Right hindlimb (tissue), 1 donor: ENCODE results near the gene GNAO1.
A peak's percentile ranks its signal among the peaks of the same experiment; 100 is the strongest.

Experiments used
- DNase-seq: peaks from one replicate; pipeline ENCODE4 v3.0.0-alpha.2; 2018

The GNAO1 gene

GRCh38 chr16:56353054-56353921, 162.0 kb downstream of the GNAO1 start:
- peak; percentile 12 for DNase-seq

GRCh38 chr16:56354016-56354415, 162.7 kb downstream of the GNAO1 start:
- peak; percentile 6 for DNase-seq

- no peak for DNase-seq
Measured at GRCh38 chr16:56354746-56355145, 163.5 kb downstream of the GNAO1 start.

GRCh38 chr16:56355221-56355620, 163.9 kb downstream of the GNAO1 start:
- DNase-seq, result peak; percentile 16

- DNase-seq, result peak; percentile 16
Measured at GRCh38 chr16:56355786-56356275, 164.5 kb downstream of the GNAO1 start.

- peak; percentile 89 for DNase-seq
Measured at GRCh38 chr16:56356276-56357240, 165.3 kb downstream of the GNAO1 start.

GRCh38 chr16:56357241-56357764, 166.0 kb downstream of the GNAO1 start:
- DNase-seq, result peak; percentile 47

GRCh38 chr16:56357765-56358322, 166.6 kb downstream of the GNAO1 start:
- DNase-seq, result no peak

- DNase-seq, result no peak
Measured at GRCh38 chr16:56360117-56361008, 169.1 kb downstream of the GNAO1 start.

GRCh38 chr16:56362057-56362655, 170.9 kb downstream of the GNAO1 start:
- DNase-seq, result no peak

GRCh38 chr16:56362706-56363105, 171.4 kb downstream of the GNAO1 start:
- no peak for DNase-seq

- no peak for DNase-seq
Measured at GRCh38 chr16:56363181-56363716, 172.0 kb downstream of the GNAO1 start.

GRCh38 chr16:56363781-56364565, 172.7 kb downstream of the GNAO1 start:
- no peak for DNase-seq

- DNase-seq, result no peak
Measured at GRCh38 chr16:56364865-56365264, 173.6 kb downstream of the GNAO1 start.

GRCh38 chr16:56365552-56365951, 174.3 kb downstream of the GNAO1 start:
- DNase-seq, result no peak

GRCh38 chr16:56366945-56367344, 175.7 kb downstream of the GNAO1 start:
- no peak for DNase-seq

GRCh38 chr16:56367764-56368163, 176.5 kb downstream of the GNAO1 start:
- no peak for DNase-seq

GRCh38 chr16:56368545-56368944, 177.3 kb downstream of the GNAO1 start:
- no peak for DNase-seq

- DNase-seq, result no peak
Measured at GRCh38 chr16:56369202-56369601, 177.9 kb downstream of the GNAO1 start.
